LNCaP clone FGC (cell line): Measurements from ENCODE around the gene CLOCK.

ENCODE experiments used
- DNase-seq: peaks from one replicate; pipeline ENCODE4 v3.0.0-alpha.2; 2011; ENCODE audit warnings: low read depth
- H3K4me3 ChIP-seq: 2 replicates; pipeline ENCODE4 v1.5.1; 2011; ENCODE audit warnings: mild to moderate bottlenecking, low read depth, low read length, control low read depth
- TF ChIP-seq, protein P1 (sequence below): IDR thresholded peaks from 2 replicates; pipeline ENCODE4 v1.5.1; 2012; ENCODE audit warnings: mild to moderate bottlenecking; ENCODE audit not compliant: control insufficient read depth, insufficient read depth; ENCODE audit errors: extremely low read depth

The CLOCK gene

DNA sequence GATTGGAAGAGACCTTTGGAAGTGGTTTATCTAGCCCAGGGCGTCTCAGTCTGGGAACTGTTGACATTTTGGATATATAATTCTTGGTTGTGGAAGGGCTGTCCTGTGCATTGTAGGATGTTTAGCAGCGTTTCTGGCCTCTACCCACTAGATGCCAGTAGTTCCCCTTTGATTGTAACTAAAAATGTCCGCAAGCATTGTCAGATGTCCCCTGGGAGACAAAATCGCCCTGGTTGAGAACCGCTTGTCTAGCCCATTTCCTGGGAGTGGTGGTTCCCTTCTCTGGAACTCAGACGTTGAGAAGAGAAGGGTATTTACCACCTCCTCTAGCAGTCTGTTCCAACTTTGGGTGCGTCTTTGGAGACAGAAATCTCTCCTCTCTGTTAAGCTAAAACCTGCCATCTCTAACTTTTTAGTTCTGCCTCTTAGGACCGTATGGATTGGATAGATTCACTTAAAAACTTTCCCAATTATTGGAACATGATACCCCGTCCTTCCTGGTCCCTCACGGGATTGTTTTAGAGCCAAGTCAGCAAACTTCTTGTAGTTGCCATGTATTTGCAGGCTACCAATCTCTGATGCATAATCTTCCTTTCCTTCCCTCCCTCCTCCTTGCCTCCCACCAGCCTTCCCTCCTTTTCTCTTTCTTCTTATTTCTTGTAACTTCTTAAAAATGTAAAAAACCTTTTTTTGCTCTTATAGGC, 137.1 kb downstream of the CLOCK start:
- TF ChIP-seq, protein P1, sequence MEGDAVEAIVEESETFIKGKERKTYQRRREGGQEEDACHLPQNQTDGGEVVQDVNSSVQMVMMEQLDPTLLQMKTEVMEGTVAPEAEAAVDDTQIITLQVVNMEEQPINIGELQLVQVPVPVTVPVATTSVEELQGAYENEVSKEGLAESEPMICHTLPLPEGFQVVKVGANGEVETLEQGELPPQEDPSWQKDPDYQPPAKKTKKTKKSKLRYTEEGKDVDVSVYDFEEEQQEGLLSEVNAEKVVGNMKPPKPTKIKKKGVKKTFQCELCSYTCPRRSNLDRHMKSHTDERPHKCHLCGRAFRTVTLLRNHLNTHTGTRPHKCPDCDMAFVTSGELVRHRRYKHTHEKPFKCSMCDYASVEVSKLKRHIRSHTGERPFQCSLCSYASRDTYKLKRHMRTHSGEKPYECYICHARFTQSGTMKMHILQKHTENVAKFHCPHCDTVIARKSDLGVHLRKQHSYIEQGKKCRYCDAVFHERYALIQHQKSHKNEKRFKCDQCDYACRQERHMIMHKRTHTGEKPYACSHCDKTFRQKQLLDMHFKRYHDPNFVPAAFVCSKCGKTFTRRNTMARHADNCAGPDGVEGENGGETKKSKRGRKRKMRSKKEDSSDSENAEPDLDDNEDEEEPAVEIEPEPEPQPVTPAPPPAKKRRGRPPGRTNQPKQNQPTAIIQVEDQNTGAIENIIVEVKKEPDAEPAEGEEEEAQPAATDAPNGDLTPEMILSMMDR = peak; percentile 35
- no peak for DNase-seq
- no peak overlapping the region for H3K4me3 ChIP-seq

DNA sequence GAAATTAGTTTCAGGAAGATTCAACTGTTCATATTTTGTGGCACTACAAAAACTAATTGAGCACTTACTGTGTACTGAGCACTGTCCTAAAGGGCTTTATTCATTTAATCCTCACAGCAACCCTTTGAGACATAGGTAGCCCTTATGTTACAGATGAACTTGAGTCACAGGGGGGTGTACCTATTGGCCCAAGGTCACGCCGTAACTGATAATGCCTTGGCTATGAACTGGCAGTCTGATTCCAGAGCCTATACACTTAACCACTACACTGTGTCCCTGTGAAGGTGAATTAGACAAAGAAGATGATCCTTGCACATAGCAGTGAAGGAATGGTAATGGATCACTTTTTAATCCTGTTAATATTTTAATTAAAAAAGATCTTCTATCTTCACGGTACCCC, 138.9 kb downstream of the CLOCK start:
- TF ChIP-seq, protein P1 = no peak
- H3K4me3 ChIP-seq = no peak overlapping the region
- DNase-seq = no peak

DNA sequence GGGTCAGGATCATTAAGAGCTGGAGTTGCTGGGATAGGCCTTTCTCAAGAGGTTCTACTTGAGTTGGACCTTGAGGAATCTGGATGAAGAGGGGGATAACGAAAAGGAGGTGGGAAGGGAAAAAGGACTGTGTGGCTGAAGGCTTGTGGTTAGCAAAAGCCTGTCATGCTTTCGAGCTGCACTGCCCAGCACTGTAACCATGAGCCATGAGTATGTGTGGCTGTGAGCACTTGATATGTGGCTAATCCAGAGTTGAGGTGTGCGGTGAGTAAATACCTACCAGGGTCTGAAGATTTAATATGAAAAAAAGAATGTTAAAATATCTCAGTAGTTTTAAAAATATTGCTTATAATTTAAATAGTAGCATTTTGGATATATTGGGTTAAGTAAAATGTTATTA, 139.6 kb downstream of the CLOCK start:
- no peak for DNase-seq
- TF ChIP-seq, protein P1 = no peak
- H3K4me3 ChIP-seq = no peak overlapping the region

DNA sequence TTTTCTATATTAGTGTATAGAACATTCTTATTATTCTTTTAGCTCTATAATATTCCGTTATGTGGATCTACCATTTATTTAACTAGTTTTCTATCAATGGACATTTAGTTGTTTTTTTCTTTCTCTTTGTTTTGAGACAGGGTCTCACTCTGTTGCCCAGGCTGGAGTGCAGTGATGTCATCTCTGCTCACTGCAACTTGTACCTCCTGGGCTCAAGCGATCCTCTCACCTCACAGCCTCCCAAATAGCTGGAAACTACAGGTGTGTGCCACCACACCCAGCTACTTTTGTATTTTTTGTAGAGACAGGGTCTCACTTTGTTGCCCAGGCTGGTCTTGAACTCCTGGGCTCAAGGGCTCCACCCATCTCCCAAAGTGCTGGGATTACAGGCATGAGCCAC, 140.2 kb downstream of the CLOCK start:
- no peak overlapping the region for H3K4me3 ChIP-seq
- TF ChIP-seq, protein P1 = no peak
- no peak for DNase-seq

DNA sequence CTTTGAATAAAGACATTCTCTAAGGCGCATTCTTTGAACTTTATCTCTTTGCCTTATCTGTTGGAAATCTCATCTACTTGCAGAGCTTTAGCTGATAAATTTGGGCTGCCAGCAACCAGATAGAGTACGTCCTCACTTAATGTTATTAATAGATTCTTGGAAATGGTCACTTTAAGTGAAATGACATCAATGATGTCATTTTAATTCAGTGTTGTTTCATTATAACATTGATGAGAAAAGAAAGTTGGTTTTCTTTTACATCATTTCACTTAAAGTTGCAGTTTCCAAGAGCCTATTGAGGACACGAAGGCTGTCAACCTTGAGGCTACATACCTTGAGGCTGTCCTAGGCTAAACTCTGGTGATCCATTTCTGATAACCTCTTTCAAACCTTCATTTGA, 141.6 kb downstream of the CLOCK start:
- H3K4me3 ChIP-seq = no peak overlapping the region
- DNase-seq = no peak
- TF ChIP-seq, protein P1 = no peak

DNA sequence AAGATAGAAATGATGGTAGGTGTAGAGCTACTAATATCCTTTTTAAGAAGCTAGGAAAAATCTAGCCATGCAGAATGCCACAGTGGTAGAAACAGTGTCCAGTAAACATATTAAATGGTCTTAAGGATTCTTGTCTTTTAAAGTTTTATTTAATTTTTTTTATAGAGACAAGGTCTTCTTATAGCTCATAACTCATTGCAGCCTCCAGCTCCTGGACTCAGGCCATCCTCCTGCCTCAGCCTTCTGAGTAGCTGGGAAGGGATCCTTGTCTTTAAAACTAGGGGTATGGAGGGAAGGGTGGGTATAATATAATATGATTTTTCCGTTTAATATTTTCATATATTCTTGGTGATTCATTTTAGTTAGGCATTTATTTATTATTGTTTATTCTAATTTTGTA, 147.1 kb downstream of the CLOCK start:
- TF ChIP-seq, protein P1 = no peak
- H3K4me3 ChIP-seq = peak overlapping the region; percentile 61; the same call in 1 of the 2 replicates

DNA sequence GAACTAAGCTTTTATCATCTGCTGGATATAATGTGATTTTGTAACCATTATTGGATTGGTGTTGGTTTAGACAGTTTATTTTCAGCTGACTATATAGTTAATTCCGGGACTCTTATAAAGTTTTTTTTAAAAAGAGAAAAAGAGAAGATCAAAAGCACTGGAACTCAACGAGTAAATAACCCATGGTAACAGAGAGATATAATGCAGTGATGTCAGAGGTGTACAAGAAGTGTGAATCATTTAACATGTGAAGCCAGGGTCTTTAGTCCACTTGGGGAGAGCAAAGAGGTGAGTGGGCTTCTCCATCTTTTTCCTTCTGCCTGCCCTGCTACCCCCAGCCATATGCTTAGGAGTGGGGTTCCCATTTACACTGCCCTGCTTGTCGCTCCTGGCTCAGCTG, 147.7 kb downstream of the CLOCK start:
- TF ChIP-seq, protein P1 = no peak
- no peak for DNase-seq
- H3K4me3 ChIP-seq = peak overlapping the region; percentile 61

More for the DNA sequence above, 147.1 kb downstream of the CLOCK start:
- no peak for DNase-seq
